ENCODE results near the gene SPATA21. TPM values are rescaled to one million over a fixed set of nuclear protein-coding genes. Genes with fewer than 3 reads are reported as not detected.

The SPATA21 gene
- total and polyA plus RNA-seq, 2 donors from 2014 or later = not detected

DNA sequence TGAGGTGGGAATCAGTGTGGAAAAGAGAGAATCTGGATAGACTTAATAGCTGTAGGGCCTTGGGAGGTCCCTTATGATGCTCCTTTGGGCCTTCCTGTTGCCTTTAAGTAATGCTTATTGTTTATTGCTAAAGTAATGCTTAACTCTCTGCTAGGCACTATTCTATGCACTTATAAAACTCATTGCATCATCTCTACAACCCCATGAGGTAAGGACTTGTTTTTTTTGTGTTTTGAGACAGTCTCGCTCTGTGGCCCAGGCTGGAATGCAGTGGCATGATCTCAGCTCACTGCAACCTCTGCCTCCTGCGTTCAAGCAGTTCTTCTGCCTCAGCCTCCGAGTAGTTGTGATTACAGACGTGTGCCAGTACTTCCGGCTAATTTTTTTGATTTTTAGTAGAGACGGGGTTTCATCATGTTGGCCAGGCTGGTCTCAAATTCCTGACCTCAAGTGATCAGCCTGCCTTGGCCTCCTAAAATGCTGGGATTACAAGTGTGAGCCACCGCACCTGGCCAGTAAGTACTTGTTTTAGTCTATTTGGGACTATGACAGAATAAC is 25.6 kb upstream of the SPATA21 start:
- Histone ChIP-seq H3K36me3 (ENCODE audit: control insufficient read depth in 2 of 3, insufficient read depth in 3 of 3, low read length in 3 of 3) (peaks cover 3 to 23% (median 12%) of the 10 kb centered on the region in 3 donors), H3K4me3 (ENCODE audit: low read length in 3 of 3) (no peak overlapping the region), H3K9me3 (ENCODE audit: control insufficient read depth in 2 of 3, insufficient read depth in 1 of 3, low read length in 3 of 3) (no peaks in the 10 kb centered on the region), H3K27ac (ENCODE audit: low read depth in 2 of 2, low read length in 2 of 2) (no peak overlapping the region), H3K4me1 (ENCODE audit: control insufficient read depth in 2 of 3, insufficient read depth in 2 of 3, low read depth in 1 of 3, low read length in 3 of 3) (no peaks in the 10 kb centered on the region), H3K9ac (ENCODE audit: low read length in 3 of 3) (no peak overlapping the region), H3K27me3 (ENCODE audit: control insufficient read depth, insufficient read depth, low read length) (no peaks in the 10 kb centered on the region)
- DNase-seq (no peak), FAIRE-seq (no peak)
- TF ChIP-seq, protein P1, sequence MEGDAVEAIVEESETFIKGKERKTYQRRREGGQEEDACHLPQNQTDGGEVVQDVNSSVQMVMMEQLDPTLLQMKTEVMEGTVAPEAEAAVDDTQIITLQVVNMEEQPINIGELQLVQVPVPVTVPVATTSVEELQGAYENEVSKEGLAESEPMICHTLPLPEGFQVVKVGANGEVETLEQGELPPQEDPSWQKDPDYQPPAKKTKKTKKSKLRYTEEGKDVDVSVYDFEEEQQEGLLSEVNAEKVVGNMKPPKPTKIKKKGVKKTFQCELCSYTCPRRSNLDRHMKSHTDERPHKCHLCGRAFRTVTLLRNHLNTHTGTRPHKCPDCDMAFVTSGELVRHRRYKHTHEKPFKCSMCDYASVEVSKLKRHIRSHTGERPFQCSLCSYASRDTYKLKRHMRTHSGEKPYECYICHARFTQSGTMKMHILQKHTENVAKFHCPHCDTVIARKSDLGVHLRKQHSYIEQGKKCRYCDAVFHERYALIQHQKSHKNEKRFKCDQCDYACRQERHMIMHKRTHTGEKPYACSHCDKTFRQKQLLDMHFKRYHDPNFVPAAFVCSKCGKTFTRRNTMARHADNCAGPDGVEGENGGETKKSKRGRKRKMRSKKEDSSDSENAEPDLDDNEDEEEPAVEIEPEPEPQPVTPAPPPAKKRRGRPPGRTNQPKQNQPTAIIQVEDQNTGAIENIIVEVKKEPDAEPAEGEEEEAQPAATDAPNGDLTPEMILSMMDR (IDR thresholded peaks at IDR 0.05; ENCODE audit: borderline replicate concordance, extremely low read depth, insufficient read depth) = no peak
- intact Hi-C loops (cut with DNase I) = no loop called here

DNA sequence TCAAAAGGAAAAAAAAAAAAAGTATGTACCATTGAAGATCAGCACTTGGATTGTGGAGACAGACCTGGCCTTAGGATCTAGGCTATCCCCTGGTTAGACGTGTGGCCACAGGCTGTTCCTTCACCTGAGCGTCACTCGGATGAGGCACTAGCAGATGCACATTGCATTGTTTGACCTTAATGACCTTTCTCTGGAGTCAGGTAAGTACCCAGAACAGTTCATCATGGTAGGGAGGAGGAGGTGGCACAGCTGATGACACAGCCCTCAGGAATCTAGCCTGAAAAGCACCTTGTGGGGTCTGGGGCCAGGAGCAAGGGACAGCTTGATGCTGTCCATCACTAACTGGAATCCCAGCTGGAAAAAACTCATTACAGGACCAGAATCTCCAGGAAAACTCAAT is 24.5 kb upstream of the SPATA21 start:
- Histone ChIP-seq H3K36me3 (ENCODE audit: control insufficient read depth in 2 of 3, insufficient read depth in 3 of 3, low read length in 3 of 3) (peaks cover 3 to 23% (median 14%) of the 10 kb centered on the region in 3 donors), H3K9me3 (ENCODE audit: control insufficient read depth in 2 of 3, insufficient read depth in 1 of 3, low read length in 3 of 3) (no peaks in the 10 kb centered on the region), H3K9ac (ENCODE audit: low read length in 3 of 3) (no peak overlapping the region), H3K4me1 (ENCODE audit: control insufficient read depth in 2 of 3, insufficient read depth in 2 of 3, low read depth in 1 of 3, low read length in 3 of 3) (no peaks in the 10 kb centered on the region), H3K27me3 (ENCODE audit: control insufficient read depth, insufficient read depth, low read length) (no peaks in the 10 kb centered on the region), H3K27ac (ENCODE audit: low read depth in 2 of 2, low read length in 2 of 2) (no peak overlapping the region), H3K4me3 (ENCODE audit: low read length in 3 of 3) (no peak overlapping the region)
- no peak for DNase-seq
- TF ChIP-seq, protein P1 (IDR thresholded peaks at IDR 0.05; ENCODE audit: borderline replicate concordance, extremely low read depth, insufficient read depth) = no peak
- intact Hi-C loops (cut with DNase I) = no loop called here
- FAIRE-seq = no peak

DNA sequence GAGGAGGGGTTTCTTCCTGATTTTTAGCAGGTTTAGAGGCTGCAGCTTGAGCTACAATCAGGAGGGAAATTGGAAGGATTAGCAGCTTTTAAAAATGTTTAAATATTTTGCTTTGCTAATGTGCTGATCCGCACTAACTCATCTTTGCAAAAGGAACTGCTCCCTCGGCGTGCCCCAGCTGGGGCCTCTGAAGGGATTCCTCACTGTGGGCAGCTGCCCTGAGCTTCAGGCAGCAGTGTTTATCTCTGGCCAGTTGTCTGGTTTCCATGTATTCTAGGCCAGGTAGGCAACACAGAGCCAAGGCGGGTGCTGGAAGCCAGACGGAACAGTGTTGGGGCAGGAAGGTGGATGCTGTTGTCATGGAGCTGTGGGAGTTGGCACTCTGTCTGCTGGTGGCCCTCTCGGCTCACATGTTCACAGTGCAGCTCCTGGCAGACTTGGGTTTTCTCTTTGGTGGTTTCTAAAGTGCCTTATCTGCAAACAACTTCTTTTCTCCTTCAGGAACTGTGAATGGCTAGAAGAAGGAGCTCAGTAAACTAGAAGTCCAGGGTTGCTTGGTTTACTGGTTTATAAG is 22.2 kb upstream of the SPATA21 start:
- H3K27me3 ChIP-seq (ENCODE audit: control insufficient read depth, insufficient read depth, low read length) = no peaks in the 10 kb centered on the region
- H3K9ac ChIP-seq (ENCODE audit: low read length in 3 of 3) = no peak overlapping the region
- intact Hi-C loops (cut with DNase I) = no loop called here
- no peak for FAIRE-seq
- no peaks in the 10 kb centered on the region for H3K9me3 ChIP-seq (ENCODE audit: control insufficient read depth in 2 of 3, insufficient read depth in 1 of 3, low read length in 3 of 3)
- H3K36me3 ChIP-seq (ENCODE audit: control insufficient read depth in 2 of 3, insufficient read depth in 3 of 3, low read length in 3 of 3) = peaks cover 5 to 30% (median 26%) of the 10 kb centered on the region in 3 donors
- no peak overlapping the region for H3K4me3 ChIP-seq (ENCODE audit: low read length in 3 of 3)
- H3K4me1 ChIP-seq (ENCODE audit: control insufficient read depth in 2 of 3, insufficient read depth in 2 of 3, low read depth in 1 of 3, low read length in 3 of 3) = no peaks in the 10 kb centered on the region
- no peak overlapping the region for H3K27ac ChIP-seq (ENCODE audit: low read depth in 2 of 2, low read length in 2 of 2)
- no peak for DNase-seq
- TF ChIP-seq, protein P1 (IDR thresholded peaks at IDR 0.05; ENCODE audit: borderline replicate concordance, extremely low read depth, insufficient read depth) = no peak
